Activated T-cell treated with anti-CD3 and anti-CD28 coated beads for 1 hour (primary cell): ENCODE data around the gene FARSB.
"Not testable (repeated sequence)": the region's sequence is repeated elsewhere in the genome, so short reads cannot be mapped to it uniquely, and the experiment has no call there.

Experiments
- DNase-seq: peaks from one replicate; pipeline ENCODE4 v3.0.0-alpha.2; 2020; ENCODE audit warnings: low read depth

Gene FARSB

DNA sequence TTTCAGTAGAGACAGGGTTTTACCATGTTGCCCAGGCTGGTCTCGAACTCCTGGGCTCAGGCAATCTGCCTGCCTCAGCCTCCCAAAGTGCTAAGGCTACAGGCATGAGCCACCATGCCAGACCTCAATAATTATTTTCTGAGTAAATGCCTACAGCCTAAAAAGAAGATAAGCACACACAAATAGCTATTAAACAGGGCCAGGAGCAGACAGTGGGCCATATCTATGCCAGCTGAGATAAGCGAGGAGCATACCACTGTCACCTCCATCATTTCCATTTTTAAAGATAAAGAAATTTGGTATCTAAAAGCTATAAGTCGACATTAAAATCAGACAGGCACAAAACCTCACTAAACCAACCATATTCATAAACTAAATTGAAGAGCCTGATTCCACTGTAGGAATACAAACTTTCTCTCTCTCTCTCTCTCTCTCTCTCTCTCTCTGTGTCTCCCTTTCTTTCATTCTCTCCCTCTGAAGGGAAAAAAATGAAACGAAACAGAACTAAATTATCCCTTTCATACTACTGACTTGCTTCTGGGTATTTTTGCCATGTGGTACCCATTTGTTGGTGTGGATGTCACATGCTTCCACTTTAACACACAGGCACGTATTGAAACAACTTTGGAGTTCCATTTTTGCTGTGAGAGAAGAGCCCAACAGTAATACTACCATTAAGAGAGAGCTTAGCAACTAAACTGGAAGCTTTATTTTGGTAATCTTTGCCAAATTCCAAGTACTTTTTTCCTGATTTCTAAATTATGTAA is 51.0 kb downstream of the FARSB start:
- DNase-seq: no peak

- DNase-seq: no peak
Observed at GRCh38 chr2:222603501-222603900, 52.4 kb downstream of the FARSB start.

DNA sequence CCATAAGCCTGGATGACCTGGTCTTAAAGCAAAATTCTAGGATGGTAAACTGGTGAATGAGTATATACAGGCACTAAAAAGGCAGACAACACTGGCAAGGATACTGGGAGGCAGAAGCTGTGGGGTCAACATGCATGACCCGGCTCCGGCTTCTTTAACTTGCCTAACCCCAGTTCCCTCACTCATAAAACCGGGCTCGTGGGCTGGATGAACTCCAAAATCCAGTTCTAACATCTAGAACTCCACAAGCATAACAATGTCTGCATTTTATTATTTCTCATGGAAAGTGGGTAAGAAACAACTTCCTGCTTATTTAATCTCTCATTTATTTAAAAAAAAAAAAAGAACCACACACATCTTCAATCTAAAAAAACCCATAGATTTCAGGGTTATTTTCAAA is 57.3 kb downstream of the FARSB start:
- DNase-seq: no peak

DNA sequence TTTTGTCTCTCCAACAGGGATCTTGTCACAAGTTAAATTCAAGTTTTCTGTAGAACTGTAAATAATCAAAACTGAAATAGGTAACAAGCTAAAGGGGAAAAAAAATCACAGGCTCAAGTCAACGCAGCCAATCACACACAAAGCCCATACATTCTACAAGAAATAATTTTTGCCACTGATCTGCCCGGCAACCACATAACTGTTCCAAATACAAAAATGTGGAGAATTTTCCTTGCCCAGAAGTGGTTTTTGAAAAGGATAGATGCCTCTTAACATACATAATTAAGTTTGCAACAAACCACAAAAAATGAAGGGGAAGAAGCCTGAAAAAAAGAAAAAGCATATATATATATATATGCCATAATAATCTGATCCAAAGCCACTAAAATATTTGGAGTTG is 60.3 kb downstream of the FARSB start:
- DNase-seq: no peak

DNA sequence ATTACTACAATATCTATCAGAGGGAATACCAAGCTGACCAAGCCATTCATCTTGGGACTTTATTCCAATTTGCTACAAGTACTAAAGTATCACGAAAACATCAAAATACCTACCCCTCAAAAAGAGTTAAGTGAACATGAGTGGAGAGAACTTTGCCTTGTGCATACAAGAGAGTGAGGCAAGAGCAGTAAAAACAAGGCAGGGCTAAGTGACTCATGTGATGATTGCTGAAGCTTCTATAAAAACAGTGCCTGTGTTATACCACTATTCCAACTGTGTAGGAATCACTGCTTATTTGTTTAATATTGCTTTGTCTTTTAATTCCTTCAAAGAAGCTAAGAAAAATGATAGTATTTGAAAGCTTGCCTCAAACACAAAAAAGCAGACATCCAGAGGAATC is 61.2 kb downstream of the FARSB start:
- DNase-seq: no peak

DNA sequence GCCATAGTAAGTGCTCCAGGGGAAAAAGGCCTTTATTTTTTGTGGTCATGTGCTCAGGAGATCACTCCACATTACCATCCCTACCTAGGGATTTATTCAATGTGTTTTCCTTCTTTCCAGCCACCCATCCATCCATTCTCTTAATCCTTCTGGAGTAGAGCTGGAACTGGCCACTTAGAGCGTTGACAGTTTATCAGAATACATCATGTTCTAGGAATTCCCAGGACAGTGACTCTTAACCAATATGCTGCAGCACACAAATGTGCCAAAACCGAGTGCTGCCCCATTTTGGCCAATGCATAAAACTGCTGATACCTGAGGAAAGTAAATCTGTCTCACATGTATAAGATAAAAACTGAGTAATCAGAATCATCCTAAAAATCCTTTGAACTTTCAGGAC is 63.7 kb downstream of the FARSB start:
- no peak for DNase-seq

GRCh38 chr2:222591661-222592060 is 64.2 kb downstream of the FARSB start:
- no peak for DNase-seq

GRCh38 chr2:222584589-222584988 is 71.3 kb downstream of the FARSB start:
- DNase-seq: not testable (repeated sequence)

GRCh38 chr2:222582928-222583327 is 73.0 kb downstream of the FARSB start:
- no peak for DNase-seq

- no peak for DNase-seq
Observed at GRCh38 chr2:222577341-222577740, 78.6 kb downstream of the FARSB start.

DNA sequence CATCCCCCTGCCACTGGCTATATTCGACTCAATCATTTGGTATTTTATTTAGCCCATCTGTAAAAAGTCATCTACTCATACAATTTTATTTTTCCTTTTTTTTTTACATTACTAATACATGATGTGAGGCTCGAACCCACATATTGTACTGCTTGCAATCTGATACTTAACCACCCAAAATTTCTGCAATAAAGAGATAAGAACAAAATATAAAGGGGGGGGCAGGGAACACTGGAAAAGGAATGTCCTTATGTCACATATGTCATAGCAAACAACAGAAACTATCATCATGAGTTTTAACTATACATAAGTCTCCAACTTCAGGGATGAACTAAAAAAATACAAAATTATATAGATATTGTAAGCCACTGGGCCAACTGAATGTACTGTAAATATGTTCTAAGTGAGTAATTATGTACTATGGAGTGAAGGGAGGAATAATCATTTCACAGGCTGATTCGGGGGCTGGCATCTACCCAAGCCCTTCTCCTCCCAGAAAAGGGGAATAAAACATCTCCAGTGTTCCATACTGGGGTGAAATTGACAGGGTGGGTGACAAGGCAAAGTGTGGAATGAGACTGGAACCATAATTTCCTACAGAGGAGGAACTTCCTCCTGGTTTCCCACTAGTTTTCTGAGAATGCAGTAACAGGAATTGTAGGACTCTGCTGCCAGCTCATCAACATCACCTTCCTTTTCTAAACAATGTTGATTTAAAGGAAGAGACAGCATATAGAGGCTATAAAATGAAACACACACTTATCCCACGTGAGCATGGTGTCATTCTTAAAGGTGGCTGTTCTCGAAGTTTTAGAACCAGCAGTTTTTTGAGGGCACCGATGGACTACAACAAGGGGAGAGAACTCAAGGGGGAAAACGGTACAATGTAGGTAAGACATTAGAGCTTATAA is 79.5 kb downstream of the FARSB start:
- no peak for DNase-seq

DNA sequence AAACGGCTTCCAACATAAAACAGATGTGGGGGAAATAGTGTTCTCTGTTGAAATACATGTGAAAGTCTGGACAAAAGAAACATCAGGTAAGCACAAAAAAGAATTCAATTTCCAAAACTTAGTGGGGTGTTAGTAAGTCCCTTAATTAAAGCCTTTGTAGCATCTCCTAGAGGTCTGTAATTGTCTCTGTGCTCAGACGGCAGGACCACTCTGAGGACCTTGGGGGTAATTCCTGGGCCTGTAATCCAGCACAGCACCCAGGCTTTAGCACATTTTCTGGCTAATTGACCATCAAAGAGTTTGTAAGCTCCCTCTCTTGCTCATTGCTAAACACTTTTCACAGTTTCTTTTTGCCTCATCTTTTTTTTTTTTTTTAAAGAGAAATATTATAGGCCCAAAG is 80.3 kb downstream of the FARSB start:
- no peak for DNase-seq

- no peak for DNase-seq
Observed at GRCh38 chr2:222572751-222573174, 83.1 kb downstream of the FARSB start.

DNA sequence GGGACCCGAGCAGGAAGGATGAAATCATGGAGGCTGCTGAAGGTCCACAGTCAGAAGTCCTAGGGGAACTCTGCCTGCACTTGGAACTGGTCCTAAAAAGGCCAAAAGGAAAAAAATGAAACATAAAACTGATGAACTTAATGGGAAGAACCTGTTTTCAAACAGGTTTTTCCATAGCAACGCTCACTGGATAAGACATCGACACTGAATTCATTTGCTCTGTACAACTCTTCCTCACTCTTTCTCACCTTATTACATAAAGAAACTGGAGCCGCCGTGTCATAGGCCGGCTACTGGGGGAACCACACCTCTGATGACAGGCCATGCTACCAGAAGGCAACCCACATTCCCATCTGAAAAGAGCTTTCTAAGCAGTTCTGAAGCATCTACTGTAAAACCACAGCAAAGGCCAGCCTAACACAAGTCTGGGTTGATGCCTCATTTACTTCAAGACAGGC is 83.6 kb downstream of the FARSB start:
- DNase-seq: no peak

DNA sequence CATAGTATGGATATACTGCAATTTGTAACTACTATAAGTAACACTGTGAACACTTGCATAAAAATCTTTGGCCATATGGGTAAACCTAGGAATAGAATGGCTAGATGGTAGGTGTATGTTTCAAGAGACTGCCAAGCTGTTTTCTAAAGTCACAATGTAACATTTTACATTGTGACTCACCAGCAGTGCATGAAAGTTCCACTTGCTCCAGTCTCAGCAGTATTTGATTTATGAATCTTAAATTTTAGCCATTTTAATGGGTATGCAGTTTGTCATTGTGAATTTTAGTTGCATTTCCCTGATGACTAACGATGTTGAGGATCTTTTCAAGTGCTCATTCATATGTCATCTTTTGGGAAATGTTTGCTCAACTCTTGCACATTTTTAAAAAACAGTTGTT is 86.1 kb downstream of the FARSB start:
- DNase-seq: no peak

DNA sequence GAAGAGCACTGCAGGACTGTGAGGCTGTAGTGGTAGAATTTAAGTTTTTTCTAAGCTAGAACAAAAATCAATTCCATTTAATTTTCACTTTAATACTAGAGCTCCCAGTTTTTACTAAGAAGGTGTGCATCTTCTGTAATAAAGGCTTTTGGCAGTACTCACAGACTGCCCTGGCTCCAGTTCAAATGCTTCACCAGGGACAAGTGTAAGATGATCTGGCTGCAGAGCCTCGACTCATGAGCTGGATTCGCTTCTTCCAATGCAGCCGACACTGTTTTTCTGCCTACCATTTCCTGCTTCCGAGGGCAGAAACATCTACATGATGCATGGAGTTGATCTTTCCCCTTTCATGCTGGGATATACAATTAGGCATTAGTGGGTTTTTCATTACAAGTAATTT is 87.0 kb downstream of the FARSB start:
- DNase-seq: no peak

DNA sequence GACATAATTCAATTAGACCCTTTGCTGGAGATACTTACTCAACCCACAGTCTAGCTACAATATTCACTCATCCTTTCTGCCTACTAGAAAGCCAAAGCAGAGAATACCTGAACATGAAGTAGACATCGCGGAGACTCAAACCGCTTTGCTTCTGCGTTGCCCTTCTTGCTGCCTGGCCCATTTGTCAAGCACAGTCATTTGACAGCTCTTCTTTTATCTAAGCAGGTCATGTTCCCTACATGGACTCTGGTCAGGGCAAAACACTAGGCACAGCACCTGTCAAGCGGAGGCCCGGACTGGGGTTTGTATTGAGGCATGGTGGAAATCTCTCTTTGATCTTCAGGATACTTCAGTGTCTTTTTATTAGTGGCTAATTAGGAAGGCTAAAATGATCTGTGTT is 89.7 kb downstream of the FARSB start:
- DNase-seq: no peak

- DNase-seq: no peak
Observed at GRCh38 chr2:222563936-222564335, 92.0 kb downstream of the FARSB start.

- no peak for DNase-seq
Observed at GRCh38 chr2:222563106-222563718, 92.7 kb downstream of the FARSB start.

GRCh38 chr2:222561817-222562645 is 93.9 kb downstream of the FARSB start:
- no peak for DNase-seq

- no peak for DNase-seq
Observed at GRCh38 chr2:222561151-222561550, 94.7 kb downstream of the FARSB start.

GRCh38 chr2:222554517-222554916 is 101.4 kb downstream of the FARSB start:
- DNase-seq: no peak
